CD4-positive, alpha-beta T cell (primary cell): Measurements from ENCODE around the gene PRKCA. TPM values are rescaled to one million over a fixed set of nuclear protein-coding genes. Genes with fewer than 3 reads are reported as not detected.
"Not testable (repeated sequence)": the region's sequence is repeated elsewhere in the genome, so short reads cannot be mapped to it uniquely, and the experiment has no call there.

ENCODE experiments used
- ATAC-seq: fragments of 200-7000 bp; cut with Tn5 transposase; one replicate; pipeline ENCODE4 v1.10.0; 2022; ENCODE audit warnings: mild to moderate bottlenecking; ENCODE audit not compliant: poor library complexity
- CTCF ChIA-PET: fragments of 350-600 bp; sonication (Branson Sonifier 250); formaldehyde crosslinking; loops from one replicate; lab custom pipeline; 2021; ENCODE audit warnings: antibody characterized with exemption, inconsistent platforms; lab: Charles Lee
- POLR2A ChIA-PET: fragments of 350-600 bp; sonication (Branson Sonifier 250); formaldehyde crosslinking; loops from one replicate; lab custom pipeline; 2021; ENCODE audit warnings: antibody characterized with exemption, inconsistent platforms; lab: Charles Lee
- DNase-seq, 14 experiments: peaks; one replicate each; pipeline ENCODE4 v3.0.0-alpha.2; 2013 to 2020; ENCODE audit warnings: mixed read lengths in 2 of 14
- H3K27ac ChIP-seq, 2 donors: one replicate each; pipeline versions ENCODE4 v1.5.1 to v1.7.0; 2013; ENCODE audit warnings: low read length in 2 of 2, low read depth in 1 of 2, mild to moderate bottlenecking in 1 of 2
- H3K27me3 ChIP-seq, 2 experiments: 1 replicate in 1 of 2; 2 replicates in 1 of 2; pipeline versions ENCODE4 v1.6.1 to v1.7.0; 2013; ENCODE audit warnings: low read length in 2 of 2, control low read depth in 1 of 2, mild to moderate bottlenecking in 1 of 2, moderate library complexity in 1 of 2; ENCODE audit not compliant: insufficient read depth in 2 of 2, control insufficient read depth in 1 of 2
- H3K36me3 ChIP-seq: one replicate; pipeline ENCODE4 v1.6.1; 2013; ENCODE audit warnings: low read length, control low read depth; ENCODE audit not compliant: insufficient read depth
- H3K4me1 ChIP-seq: one replicate; pipeline ENCODE4 v1.6.1; 2013; ENCODE audit warnings: low read length, control low read depth; ENCODE audit not compliant: insufficient read depth
- H3K4me3 ChIP-seq: one replicate; pipeline ENCODE4 v1.5.1; 2013; ENCODE audit warnings: mild to moderate bottlenecking, low read length, moderate library complexity
- H3K9me3 ChIP-seq, 2 experiments: 1 replicate in 1 of 2; 2 replicates in 1 of 2; pipeline versions ENCODE4 v1.6.1 to v1.7.0; 2013; ENCODE audit warnings: low read length in 2 of 2, mild to moderate bottlenecking in 2 of 2, control low read depth in 1 of 2, moderate library complexity in 1 of 2; ENCODE audit not compliant: control insufficient read depth in 1 of 2, insufficient read depth in 1 of 2
- H3K27ac Mint-ChIP-seq: one replicate; pipeline ENCODE4 v1.8.0; 2020; ENCODE audit warnings: mixed read lengths
- H3K27me3 Mint-ChIP-seq: one replicate; pipeline ENCODE4 v1.8.0; 2021; ENCODE audit warnings: mixed read lengths
- H3K36me3 Mint-ChIP-seq: one replicate; pipeline ENCODE4 v1.8.0; 2021; ENCODE audit warnings: low read depth, mixed read lengths
- H3K4me1 Mint-ChIP-seq: one replicate; pipeline ENCODE4 v1.8.0; 2021; ENCODE audit warnings: low read depth, mixed read lengths
- H3K4me3 Mint-ChIP-seq: one replicate; pipeline ENCODE4 v1.8.0; 2020; ENCODE audit warnings: mild to moderate bottlenecking, mixed read lengths
- H3K9me3 Mint-ChIP-seq: one replicate; pipeline ENCODE4 v1.8.0; 2020; ENCODE audit warnings: mixed read lengths
- intact Hi-C, 2 experiments: fragments of 100-400 bp; cut with DNase I in 1 of 2; cut with micrococcal nuclease in 1 of 2; formaldehyde crosslinking; loops; one replicate each; pipeline versions ENCODE4 v1.15.1 to v1.9.0; 2023 to 2025; cut with DNase I, micrococcal nuclease
- total RNA-seq, 174 experiments: library from RNA in 2 of 174; stranded (reverse) in 2 of 174; gene quantifications; one replicate each; pipeline ENCODE4 v1.2.3 and lab custom pipeline; 2021 to 2026
- TF ChIP-seq, protein P1 (sequence below): fragments of 200-600 bp; IDR thresholded peaks from one replicate; pipeline ENCODE4 v1.8.0; 2022; ENCODE audit warnings: antibody characterized with exemption, mild to moderate bottlenecking

Gene PRKCA
- total RNA-seq, 2 experiments from 2014 or later = 84.8 to 88.6 TPM

GRCh38 chr17:66619206-66619605, 316.8 kb downstream of the PRKCA start:
- H3K27ac ChIP-seq = no peak overlapping the region
- DNase-seq (no peak), ATAC-seq (no peak)
- no peaks in the 10 kb centered on the region for H3K36me3 ChIP-seq
- H3K4me1 ChIP-seq = peaks cover 7% of the 10 kb centered on the region
- Mint-ChIP-seq H3K36me3 (peaks cover 4% of the 10 kb centered on the region), H3K27ac (no peak overlapping the region), H3K4me1 (peaks cover 73% of the 10 kb centered on the region), H3K9me3 (no peaks in the 10 kb centered on the region), H3K27me3 (no peaks in the 10 kb centered on the region), H3K4me3 (no peak overlapping the region)
- POLR2A ChIA-PET = no interaction called here
- no peaks in the 10 kb centered on the region for H3K27me3 ChIP-seq
- intact Hi-C loops = no loop called here
- TF ChIP-seq, protein P1, sequence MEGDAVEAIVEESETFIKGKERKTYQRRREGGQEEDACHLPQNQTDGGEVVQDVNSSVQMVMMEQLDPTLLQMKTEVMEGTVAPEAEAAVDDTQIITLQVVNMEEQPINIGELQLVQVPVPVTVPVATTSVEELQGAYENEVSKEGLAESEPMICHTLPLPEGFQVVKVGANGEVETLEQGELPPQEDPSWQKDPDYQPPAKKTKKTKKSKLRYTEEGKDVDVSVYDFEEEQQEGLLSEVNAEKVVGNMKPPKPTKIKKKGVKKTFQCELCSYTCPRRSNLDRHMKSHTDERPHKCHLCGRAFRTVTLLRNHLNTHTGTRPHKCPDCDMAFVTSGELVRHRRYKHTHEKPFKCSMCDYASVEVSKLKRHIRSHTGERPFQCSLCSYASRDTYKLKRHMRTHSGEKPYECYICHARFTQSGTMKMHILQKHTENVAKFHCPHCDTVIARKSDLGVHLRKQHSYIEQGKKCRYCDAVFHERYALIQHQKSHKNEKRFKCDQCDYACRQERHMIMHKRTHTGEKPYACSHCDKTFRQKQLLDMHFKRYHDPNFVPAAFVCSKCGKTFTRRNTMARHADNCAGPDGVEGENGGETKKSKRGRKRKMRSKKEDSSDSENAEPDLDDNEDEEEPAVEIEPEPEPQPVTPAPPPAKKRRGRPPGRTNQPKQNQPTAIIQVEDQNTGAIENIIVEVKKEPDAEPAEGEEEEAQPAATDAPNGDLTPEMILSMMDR = no peak
- no peaks in the 10 kb centered on the region for H3K9me3 ChIP-seq
- no peak overlapping the region for H3K4me3 ChIP-seq
- CTCF ChIA-PET = no interaction called here

DNA sequence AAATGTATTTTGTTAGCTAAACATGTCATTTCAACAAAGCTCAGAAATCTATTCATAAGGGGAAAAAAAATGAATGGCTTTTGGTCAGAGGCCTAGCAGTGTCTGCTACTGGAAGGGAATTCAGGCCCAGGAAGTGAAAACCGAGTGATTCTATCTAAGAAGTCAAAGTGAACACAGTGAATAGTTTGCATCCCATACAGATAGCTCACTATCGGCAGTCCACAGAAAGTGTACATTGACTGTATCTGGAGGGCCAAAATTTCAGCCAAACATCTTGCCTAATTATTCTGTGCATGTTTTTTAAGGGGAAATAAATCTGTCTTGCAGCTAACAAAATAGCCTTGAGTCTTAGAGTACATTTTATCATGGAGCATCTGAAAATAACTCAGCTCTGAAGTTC, 318.1 kb downstream of the PRKCA start:
- no peak overlapping the region for H3K27ac Mint-ChIP-seq
- Histone ChIP-seq H3K4me3 (no peak overlapping the region), H3K27me3 (no peaks in the 10 kb centered on the region), H3K27ac (no peak overlapping the region), H3K9me3 (no peaks in the 10 kb centered on the region), H3K4me1 (no peaks in the 10 kb centered on the region), H3K36me3 (no peaks in the 10 kb centered on the region)
- no peak for DNase-seq
- no peaks in the 10 kb centered on the region for H3K36me3 Mint-ChIP-seq
- H3K27me3 Mint-ChIP-seq = no peaks in the 10 kb centered on the region
- intact Hi-C loops = no loop called here
- TF ChIP-seq, protein P1 = no peak
- peaks cover 68% of the 10 kb centered on the region for H3K4me1 Mint-ChIP-seq
- no peaks in the 10 kb centered on the region for H3K9me3 Mint-ChIP-seq
- no peak for ATAC-seq
- ChIA-PET CTCF (no interaction called here), POLR2A (interaction anchor here (1.2 kb wide), 1 partner anchor 10 kb away, joined by 3 read pairs; no protein-coding TSS in a partner anchor)
- no peak overlapping the region for H3K4me3 Mint-ChIP-seq

DNA sequence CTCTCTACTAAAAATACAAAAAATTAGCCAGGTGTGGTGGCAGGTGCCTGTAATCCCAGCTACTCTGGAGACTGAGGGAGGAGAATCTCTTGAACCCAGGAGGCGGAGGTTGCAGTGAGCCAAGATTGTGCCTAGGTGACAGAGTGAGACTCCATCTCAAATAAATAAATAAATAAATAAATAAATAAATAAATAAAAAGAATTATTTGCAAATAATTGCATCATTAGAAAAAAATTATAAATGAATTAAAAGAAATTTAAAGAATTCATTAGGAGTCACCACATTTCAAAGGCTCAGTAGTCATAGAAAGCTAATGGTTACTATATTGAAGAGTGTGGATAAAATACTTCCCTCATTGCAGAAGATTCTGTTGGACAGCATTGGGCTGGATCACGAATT, 322.2 kb downstream of the PRKCA start:
- H3K4me1 ChIP-seq, ATAC-seq, DNase-seq, H3K4me3 Mint-ChIP-seq, H3K36me3 Mint-ChIP-seq, H3K27me3 ChIP-seq, H3K9me3 Mint-ChIP-seq, H3K27me3 Mint-ChIP-seq, POLR2A ChIA-PET, H3K4me3 ChIP-seq, H3K9me3 ChIP-seq, H3K36me3 ChIP-seq, H3K27ac ChIP-seq: not testable (repeated sequence)
- Mint-ChIP-seq H3K4me1 (peaks cover 62% of the 10 kb centered on the region), H3K27ac (peak overlapping the region; percentile 62)
- CTCF ChIA-PET = interaction anchor here (1.0 kb wide), 1 partner anchor 349 kb away, joined by 3 read pairs; no protein-coding TSS in a partner anchor
- intact Hi-C loops = loop anchor here in 1 of 2 experiments (1.0 kb wide), 1 partner anchor 369 kb away; no protein-coding TSS in a partner anchor

GRCh38 chr17:66625311-66625767, 322.9 kb downstream of the PRKCA start:
- CTCF ChIA-PET = interaction anchor here (1.0 kb wide), 1 partner anchor 350 kb away, joined by 3 read pairs; no protein-coding TSS in a partner anchor
- peak overlapping the region; percentile 62 for H3K27ac Mint-ChIP-seq
- intact Hi-C loops = loop anchor here in 1 of 2 experiments (1.0 kb wide), 1 partner anchor 370 kb away; no protein-coding TSS in a partner anchor

More at GRCh38 chr17:66625311-66625767, 322.9 kb downstream of the PRKCA start:
- H3K9me3 ChIP-seq = no peaks in the 10 kb centered on the region
- Mint-ChIP-seq H3K9me3 (no peaks in the 10 kb centered on the region), H3K4me1 (peaks cover 62% of the 10 kb centered on the region), H3K36me3 (no peaks in the 10 kb centered on the region), H3K27me3 (no peaks in the 10 kb centered on the region), H3K4me3 (no peak overlapping the region)
- peak; percentile 44 for ATAC-seq
- H3K27me3 ChIP-seq = no peaks in the 10 kb centered on the region
- H3K4me3 ChIP-seq = no peak overlapping the region
- no peaks in the 10 kb centered on the region for H3K4me1 ChIP-seq
- DNase-seq = peak in 1 of 14 experiments; percentile 8
- POLR2A ChIA-PET = no interaction called here
- TF ChIP-seq, protein P1 = no peak
- H3K36me3 ChIP-seq = no peaks in the 10 kb centered on the region
- no peak overlapping the region for H3K27ac ChIP-seq
